GM15510 (cell line): ENCODE results near the gene TRMT1.

Experiments
- POLR2A ChIP-seq: IDR thresholded peaks from 3 replicates; pipeline ENCODE4 v1.6.1; 2011; ENCODE audit warnings: borderline replicate concordance; ENCODE audit not compliant: insufficient read length; ENCODE audit errors: extremely low read depth

The TRMT1 gene

GRCh38 chr19:13119627-13120026 lies 3.1 kb upstream of the TRMT1 start:
- TF ChIP-seq POLR2A = no peak

- TF ChIP-seq POLR2A = no peak
Measured at GRCh38 chr19:13118424-13119193, 2.1 kb upstream of the TRMT1 start.

- peak; percentile 59 for TF ChIP-seq POLR2A
Measured at GRCh38 chr19:13117772-13118423, 1.4 kb upstream of the TRMT1 start, which contains the start of gene NACC1. Gene NACC1 (plus strand): TSS chr19:13118264. CDS start chr19:13135208, 16,944 bp downstream.

- no peak for TF ChIP-seq POLR2A
Measured at GRCh38 chr19:13117176-13117771, 734 bp upstream of the TRMT1 start.

GRCh38 chr19:13115936-13116281 lies 631 bp downstream of the TRMT1 start:
- no peak for TF ChIP-seq POLR2A

- TF ChIP-seq POLR2A = no peak
Measured at GRCh38 chr19:13112555-13112954, 4.0 kb downstream of the TRMT1 start.

- no peak for TF ChIP-seq POLR2A
Measured at GRCh38 chr19:13110099-13110610, 6.4 kb downstream of the TRMT1 start.

GRCh38 chr19:13109361-13110098 lies 7.0 kb downstream of the TRMT1 start:
- no peak for TF ChIP-seq POLR2A

GRCh38 chr19:13104848-13105711 lies 11.5 kb downstream of the TRMT1 start:
- peak; percentile 27 for TF ChIP-seq POLR2A

- peak; percentile 63 for TF ChIP-seq POLR2A
Measured at GRCh38 chr19:13104360-13104847, 12.1 kb downstream of the TRMT1 start.

GRCh38 chr19:13103581-13104359 lies 12.8 kb downstream of the TRMT1 start:
- TF ChIP-seq POLR2A = no peak

- peak; percentile 73 for TF ChIP-seq POLR2A
Measured at GRCh38 chr19:13102666-13103580, 13.6 kb downstream of the TRMT1 start, which contains the start of gene LYL1. Gene LYL1 (minus strand): TSS chr19:13102858. CDS start chr19:13101171, 1,687 bp downstream.
